GM23338 (cell line): Measurements from ENCODE around the gene SETDB2. TPM values are rescaled to one million over a fixed set of nuclear protein-coding genes. Genes with fewer than 3 reads are reported as not detected.

ENCODE experiments used
- ATAC-seq: fragments of 200-7000 bp; cut with Tn5 transposase; 3 replicates; pipeline ENCODE4 v1.9.1; 2020
- DNase-seq: peaks from one replicate; pipeline ENCODE4 v3.0.0-alpha.2; 2015; ENCODE audit warnings: low spot score
- H2AFZ ChIP-seq: fragments of 200-600 bp; sonication (generic); 2 replicates; pipeline ENCODE4 v1.8.0; 2016; ENCODE audit warnings: antibody characterized with exemption, mild to moderate bottlenecking, moderate library complexity
- H3F3A ChIP-seq: fragments of 200-600 bp; sonication (generic); replicated peaks from 2 replicates; pipeline ENCODE4 v1.8.0; 2017; ENCODE audit warnings: antibody characterized with exemption, mixed run types, low read depth
- H3K27ac ChIP-seq: fragments of 200-600 bp; sonication (generic); 2 replicates; pipeline ENCODE4 v1.6.1; 2016; ENCODE audit warnings: low read depth
- H3K27me3 ChIP-seq: fragments of 200-600 bp; sonication (generic); 2 replicates; pipeline ENCODE4 v1.8.0; 2016; ENCODE audit warnings: mild to moderate bottlenecking, mixed run types, moderate library complexity; ENCODE audit not compliant: insufficient read depth
- H3K36me3 ChIP-seq: fragments of 200-600 bp; sonication (generic); 2 replicates; pipeline ENCODE4 v1.8.0; 2016; ENCODE audit warnings: mild to moderate bottlenecking; ENCODE audit not compliant: insufficient read depth
- H3K4me1 ChIP-seq: fragments of 200-600 bp; sonication (generic); 2 replicates; pipeline ENCODE4 v1.8.0; 2016; ENCODE audit warnings: mild to moderate bottlenecking, moderate library complexity; ENCODE audit not compliant: insufficient read depth
- H3K4me2 ChIP-seq: fragments of 200-600 bp; sonication (generic); 2 replicates; pipeline ENCODE4 v1.7.1; 2017; ENCODE audit warnings: mixed run types
- H3K4me3 ChIP-seq: fragments of 200-600 bp; sonication (generic); 2 replicates; pipeline ENCODE4 v1.6.1; 2016; ENCODE audit warnings: mixed run types
- H3K79me2 ChIP-seq: fragments of 200-600 bp; sonication (generic); replicated peaks from 2 replicates; pipeline ENCODE4 v1.8.0; 2017; ENCODE audit warnings: mild to moderate bottlenecking; ENCODE audit not compliant: insufficient read depth
- H3K9me2 ChIP-seq: fragments of 200-600 bp; sonication (generic); 2 replicates; pipeline ENCODE4 v1.8.0; 2017; ENCODE audit not compliant: insufficient read depth
- H4K20me1 ChIP-seq: fragments of 200-600 bp; sonication (generic); replicated peaks from 2 replicates; pipeline ENCODE4 v1.8.0; 2017; ENCODE audit warnings: mild to moderate bottlenecking; ENCODE audit not compliant: insufficient read depth
- H3K27ac Mint-ChIP-seq: 2 replicates; pipeline ENCODE4 v1.8.0; 2020; ENCODE audit warnings: inconsistent platforms, mild to moderate bottlenecking, moderate library complexity, mixed read lengths
- H3K27me3 Mint-ChIP-seq: 3 replicates; pipeline ENCODE4 v1.8.0; 2022; ENCODE audit warnings: low read depth, mild to moderate bottlenecking, moderate library complexity, mixed read lengths, inconsistent platforms; ENCODE audit not compliant: insufficient read depth, poor library complexity
- H3K36me3 Mint-ChIP-seq: 3 replicates; pipeline ENCODE4 v1.8.0; 2021; ENCODE audit warnings: low read depth, mild to moderate bottlenecking, inconsistent platforms, moderate library complexity, mixed read lengths
- H3K4me1 Mint-ChIP-seq: 3 replicates; pipeline ENCODE4 v1.8.0; 2020; ENCODE audit warnings: mild to moderate bottlenecking, inconsistent platforms, mixed read lengths
- H3K4me3 Mint-ChIP-seq: 3 replicates; pipeline ENCODE4 v1.8.0; 2021; ENCODE audit warnings: moderate library complexity, mild to moderate bottlenecking, inconsistent platforms, mixed read lengths
- H3K9me3 Mint-ChIP-seq: 3 replicates; pipeline ENCODE4 v1.8.0; 2020; ENCODE audit warnings: moderate library complexity, mild to moderate bottlenecking, inconsistent platforms, mixed read lengths
- CREB1 ChIP-seq: fragments of 250-450 bp; sonication (Bioruptor Pico); IDR thresholded peaks from 2 replicates; pipeline ENCODE4 v1.5.0; 2020; ENCODE audit warnings: low read depth, mild to moderate bottlenecking, moderate library complexity
- ETS1 ChIP-seq: IDR thresholded peaks from 2 replicates; pipeline ENCODE4 v1.6.1; 2016; ENCODE audit warnings: antibody characterized with exemption
- EZH2 ChIP-seq: fragments of 200-600 bp; sonication (generic); IDR thresholded peaks from one replicate; pipeline ENCODE4 v1.8.0; 2017; ENCODE audit warnings: antibody characterized with exemption, mild to moderate bottlenecking, low read depth; ENCODE audit not compliant: unreplicated experiment
- EZH2phosphoT487 ChIP-seq: fragments of 200-600 bp; sonication (generic); IDR thresholded peaks from one replicate; pipeline ENCODE4 v1.8.1; 2018; ENCODE audit warnings: antibody characterized with exemption; ENCODE audit not compliant: unreplicated experiment
- JUNB ChIP-seq: IDR thresholded peaks from one replicate; pipeline ENCODE4 v1.6.1; 2016; ENCODE audit warnings: antibody characterized with exemption; ENCODE audit not compliant: unreplicated experiment
- NANOG ChIP-seq: IDR thresholded peaks from 2 replicates; pipeline ENCODE4 v1.6.1; 2016; ENCODE audit warnings: antibody characterized with exemption, borderline replicate concordance
- STAT1 ChIP-seq: IDR thresholded peaks from one replicate; pipeline ENCODE4 v1.6.1; 2016; ENCODE audit warnings: antibody characterized with exemption; ENCODE audit not compliant: unreplicated experiment
- ZNF114 ChIP-seq: fragments of 250-450 bp; sonication (Bioruptor Pico); IDR thresholded peaks from 2 replicates; pipeline ENCODE4 v1.5.0; 2020; ENCODE audit warnings: mild to moderate bottlenecking, moderate library complexity
- ZNF331 ChIP-seq: fragments of 250-450 bp; sonication (Bioruptor Pico); IDR thresholded peaks from 2 replicates; pipeline ENCODE4 v1.5.0; 2020; ENCODE audit warnings: low read depth, mild to moderate bottlenecking, moderate library complexity
- polyA plus RNA-seq: library from polyadenylated mRNA; unstranded; fragments of >200 nt; fragmentation: Nextera tagmentation; extraction: Ambion mirVana; gene quantifications from 2 replicates; pipeline ENCODE4 v1.2.1, GENCODE V29; 2016
- total RNA-seq: library from RNA; depleted of rRNA; stranded (reverse); fragments of >200 nt; shearing (Covaris generic); gene quantifications from 2 replicates; pipeline ENCODE4 v1.2.3, GENCODE V29; 2014
- TF ChIP-seq, protein P1 (sequence below): IDR thresholded peaks from one replicate; pipeline ENCODE4 v1.6.1; 2018; ENCODE audit warnings: antibody characterized with exemption; ENCODE audit not compliant: unreplicated experiment

Gene SETDB2
- total and polyA plus RNA-seq, 2 experiments from 2014 or later = 4.6 to 5.8 TPM

DNA sequence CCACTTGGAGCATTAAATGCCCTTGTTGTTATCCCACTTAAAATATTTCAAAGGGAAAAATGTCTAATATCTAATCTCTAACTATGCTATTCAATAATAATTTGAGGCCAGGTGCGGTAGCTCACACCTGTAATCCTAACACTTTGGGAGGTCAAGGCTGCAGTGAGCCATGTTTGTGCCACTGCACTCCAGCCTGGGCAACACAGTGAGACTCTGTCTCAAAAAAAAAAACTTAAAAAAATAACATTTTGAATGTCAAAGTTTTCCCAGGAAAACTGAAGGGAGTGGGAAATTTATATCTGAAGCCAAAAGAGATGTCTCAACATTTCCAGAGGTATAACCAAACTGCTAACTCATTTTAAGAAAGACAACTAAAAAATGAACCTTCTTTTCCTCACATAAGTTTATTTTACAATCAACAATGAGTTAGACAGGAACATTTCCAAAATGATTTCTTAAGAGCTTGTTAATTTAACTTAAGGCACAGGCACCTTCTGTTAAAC is 48.1 kb upstream of the SETDB2 start:
- no peak overlapping the region for H3K4me3 Mint-ChIP-seq
- H3K4me1 Mint-ChIP-seq = peaks cover 2% of the 10 kb centered on the region; the same call in 2 of the 3 replicates
- H4K20me1 ChIP-seq = no peaks in the 10 kb centered on the region
- no peaks in the 10 kb centered on the region for H3K79me2 ChIP-seq
- H3F3A ChIP-seq = no peaks in the 10 kb centered on the region
- H3K27me3 Mint-ChIP-seq = no peaks in the 10 kb centered on the region
- H2AFZ ChIP-seq = no peak overlapping the region
- H3K9me3 Mint-ChIP-seq = no peaks in the 10 kb centered on the region
- no peak overlapping the region for H3K27ac Mint-ChIP-seq
- DNase-seq (no peak), ATAC-seq (no peak)
- H3K27ac ChIP-seq = no peak overlapping the region
- H3K36me3 ChIP-seq = no peaks in the 10 kb centered on the region
- H3K4me2 ChIP-seq = no peak overlapping the region
- no peaks in the 10 kb centered on the region for H3K27me3 ChIP-seq
- TF ChIP-seq JUNB (no peak), ZNF331 (CRISPR knock-in tag) (no peak)
- H3K9me2 ChIP-seq = no peaks in the 10 kb centered on the region
- no peak overlapping the region for H3K4me3 ChIP-seq
- H3K36me3 Mint-ChIP-seq = no peaks in the 10 kb centered on the region
- peaks cover 4% of the 10 kb centered on the region; the same call in 1 of the 2 replicates for H3K4me1 ChIP-seq

DNA sequence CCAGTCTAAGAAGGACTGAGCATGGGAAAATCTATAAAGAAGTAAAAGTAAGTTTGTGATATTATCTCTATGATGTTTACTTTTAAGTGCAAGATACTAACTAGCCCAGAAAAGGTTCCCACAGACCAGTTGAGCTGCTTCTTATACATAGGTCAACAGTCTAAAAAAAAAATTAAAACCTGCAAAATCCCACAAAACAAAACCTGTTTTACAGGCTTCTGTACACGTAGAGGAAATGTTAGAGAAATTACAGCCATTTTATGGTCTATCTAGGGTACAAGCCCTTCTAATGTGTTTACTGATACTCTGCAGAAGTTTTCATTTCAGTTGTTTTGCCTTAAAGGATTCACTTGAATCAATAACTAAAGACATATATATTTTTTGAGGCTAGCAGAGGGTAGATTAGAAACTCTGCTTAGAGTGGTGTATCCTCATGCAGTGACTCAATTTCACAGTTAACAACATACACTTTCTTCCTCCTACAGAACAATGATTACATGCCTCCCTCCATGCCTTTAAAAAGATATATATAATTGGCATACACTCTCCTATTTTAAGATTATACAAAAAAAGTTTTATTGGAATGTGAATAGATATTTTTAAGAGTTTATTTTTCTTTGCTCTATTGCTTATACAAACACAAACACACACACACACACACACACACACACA is 44.1 kb upstream of the SETDB2 start:
- Histone ChIP-seq H3K36me3 (no peaks in the 10 kb centered on the region), H3F3A (no peaks in the 10 kb centered on the region), H4K20me1 (no peaks in the 10 kb centered on the region), H3K27ac (no peak overlapping the region), H2AFZ (no peak overlapping the region), H3K4me3 (no peak overlapping the region), H3K9me2 (no peaks in the 10 kb centered on the region), H3K4me2 (no peak overlapping the region), H3K27me3 (no peaks in the 10 kb centered on the region), H3K4me1 (peaks cover 11% of the 10 kb centered on the region; the same call in 1 of the 2 replicates), H3K79me2 (no peaks in the 10 kb centered on the region)
- no peak overlapping the region for H3K4me3 Mint-ChIP-seq
- no peaks in the 10 kb centered on the region; the same call in 2 of the 3 replicates for H3K9me3 Mint-ChIP-seq
- H3K36me3 Mint-ChIP-seq = no peaks in the 10 kb centered on the region
- ATAC-seq = no peak
- peaks cover 8% of the 10 kb centered on the region for H3K4me1 Mint-ChIP-seq
- DNase-seq = no peak
- peaks cover under 1% of the 10 kb centered on the region for H3K27me3 Mint-ChIP-seq
- no peak overlapping the region for H3K27ac Mint-ChIP-seq
- TF ChIP-seq ETS1 (no peak), NANOG (no peak), EZH2phosphoT487 (no peak), CREB1 (no peak), ZNF331 (CRISPR knock-in tag) (no peak), JUNB (no peak), ZNF114 (CRISPR knock-in tag) (no peak), STAT1 (no peak), EZH2 (no peak)
- TF ChIP-seq, protein P1, sequence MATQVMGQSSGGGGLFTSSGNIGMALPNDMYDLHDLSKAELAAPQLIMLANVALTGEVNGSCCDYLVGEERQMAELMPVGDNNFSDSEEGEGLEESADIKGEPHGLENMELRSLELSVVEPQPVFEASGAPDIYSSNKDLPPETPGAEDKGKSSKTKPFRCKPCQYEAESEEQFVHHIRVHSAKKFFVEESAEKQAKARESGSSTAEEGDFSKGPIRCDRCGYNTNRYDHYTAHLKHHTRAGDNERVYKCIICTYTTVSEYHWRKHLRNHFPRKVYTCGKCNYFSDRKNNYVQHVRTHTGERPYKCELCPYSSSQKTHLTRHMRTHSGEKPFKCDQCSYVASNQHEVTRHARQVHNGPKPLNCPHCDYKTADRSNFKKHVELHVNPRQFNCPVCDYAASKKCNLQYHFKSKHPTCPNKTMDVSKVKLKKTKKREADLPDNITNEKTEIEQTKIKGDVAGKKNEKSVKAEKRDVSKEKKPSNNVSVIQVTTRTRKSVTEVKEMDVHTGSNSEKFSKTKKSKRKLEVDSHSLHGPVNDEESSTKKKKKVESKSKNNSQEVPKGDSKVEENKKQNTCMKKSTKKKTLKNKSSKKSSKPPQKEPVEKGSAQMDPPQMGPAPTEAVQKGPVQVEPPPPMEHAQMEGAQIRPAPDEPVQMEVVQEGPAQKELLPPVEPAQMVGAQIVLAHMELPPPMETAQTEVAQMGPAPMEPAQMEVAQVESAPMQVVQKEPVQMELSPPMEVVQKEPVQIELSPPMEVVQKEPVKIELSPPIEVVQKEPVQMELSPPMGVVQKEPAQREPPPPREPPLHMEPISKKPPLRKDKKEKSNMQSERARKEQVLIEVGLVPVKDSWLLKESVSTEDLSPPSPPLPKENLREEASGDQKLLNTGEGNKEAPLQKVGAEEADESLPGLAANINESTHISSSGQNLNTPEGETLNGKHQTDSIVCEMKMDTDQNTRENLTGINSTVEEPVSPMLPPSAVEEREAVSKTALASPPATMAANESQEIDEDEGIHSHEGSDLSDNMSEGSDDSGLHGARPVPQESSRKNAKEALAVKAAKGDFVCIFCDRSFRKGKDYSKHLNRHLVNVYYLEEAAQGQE = no peak
